ENCODE measurements around the gene TMEM38B. TPM values are rescaled to one million over a fixed set of nuclear protein-coding genes. Genes with fewer than 3 reads are reported as not detected.
"Not testable (repeated sequence)": the region's sequence is repeated elsewhere in the genome, so short reads cannot be mapped to it uniquely, and the experiment has no call there.

The TMEM38B gene
- total RNA-seq, 1 donor from 2014 or later: 19.9 TPM

- no peak for DNase-seq
These were observed 12.6 kb upstream of the TMEM38B start for GRCh38 chr9:105681724-105682123.

- DNase-seq: no peak
These were observed 10.6 kb upstream of the TMEM38B start for GRCh38 chr9:105683688-105684275.

- DNase-seq: no peak
These were observed 7.4 kb upstream of the TMEM38B start for GRCh38 chr9:105686936-105687335.

GRCh38 chr9:105690742-105691141 is 3.6 kb upstream of the TMEM38B start:
- no peak for DNase-seq

- peak; percentile 42 for DNase-seq
These were observed 729 bp upstream of the TMEM38B start for GRCh38 chr9:105693435-105694189.

GRCh38 chr9:105694848-105695581 is 674 bp downstream of the TMEM38B start:
- peak; percentile 35 for DNase-seq

- DNase-seq: no peak
These were observed 2.0 kb downstream of the TMEM38B start for GRCh38 chr9:105696219-105696793.

- no peak for DNase-seq
These were observed 3.5 kb downstream of the TMEM38B start for GRCh38 chr9:105697871-105698270.

- no peak for DNase-seq
These were observed 4.1 kb downstream of the TMEM38B start for GRCh38 chr9:105698348-105698870.

- no peak for DNase-seq
These were observed 6.3 kb downstream of the TMEM38B start for GRCh38 chr9:105700668-105701067.

GRCh38 chr9:105701145-105701544 is 6.8 kb downstream of the TMEM38B start:
- DNase-seq: no peak

GRCh38 chr9:105702207-105702606 is 7.9 kb downstream of the TMEM38B start:
- DNase-seq: no peak

GRCh38 chr9:105703638-105704037 is 9.3 kb downstream of the TMEM38B start:
- not testable (repeated sequence) for DNase-seq

GRCh38 chr9:105706156-105706555 is 11.8 kb downstream of the TMEM38B start:
- no peak for DNase-seq

- no peak for DNase-seq
These were observed 14.1 kb downstream of the TMEM38B start for GRCh38 chr9:105708405-105708804.

- DNase-seq: no peak
These were observed 16.3 kb downstream of the TMEM38B start for GRCh38 chr9:105710638-105711037.

GRCh38 chr9:105711867-105712266 is 17.5 kb downstream of the TMEM38B start:
- DNase-seq: no peak

GRCh38 chr9:105712297-105712696 is 18.0 kb downstream of the TMEM38B start:
- DNase-seq: no peak

GRCh38 chr9:105712773-105713172 is 18.4 kb downstream of the TMEM38B start:
- DNase-seq: no peak

- DNase-seq: no peak
These were observed 19.1 kb downstream of the TMEM38B start for GRCh38 chr9:105713260-105714019.

GRCh38 chr9:105714020-105714331 is 19.6 kb downstream of the TMEM38B start:
- no peak for DNase-seq

- no peak for DNase-seq
These were observed 21.8 kb downstream of the TMEM38B start for GRCh38 chr9:105716146-105716545.

Measured in skin of body (tissue), 2 donors.